ENCODE results near the gene COG4. TPM values are rescaled to one million over a fixed set of nuclear protein-coding genes. Genes with fewer than 3 reads are reported as not detected.
"Not testable (repeated sequence)": the region's sequence is repeated elsewhere in the genome, so short reads cannot be mapped to it uniquely, and the experiment has no call there.

The COG4 gene
- total RNA-seq, 3 donors from 2014 or later = 36.4 to 46.1 (median 41.3) TPM

DNA sequence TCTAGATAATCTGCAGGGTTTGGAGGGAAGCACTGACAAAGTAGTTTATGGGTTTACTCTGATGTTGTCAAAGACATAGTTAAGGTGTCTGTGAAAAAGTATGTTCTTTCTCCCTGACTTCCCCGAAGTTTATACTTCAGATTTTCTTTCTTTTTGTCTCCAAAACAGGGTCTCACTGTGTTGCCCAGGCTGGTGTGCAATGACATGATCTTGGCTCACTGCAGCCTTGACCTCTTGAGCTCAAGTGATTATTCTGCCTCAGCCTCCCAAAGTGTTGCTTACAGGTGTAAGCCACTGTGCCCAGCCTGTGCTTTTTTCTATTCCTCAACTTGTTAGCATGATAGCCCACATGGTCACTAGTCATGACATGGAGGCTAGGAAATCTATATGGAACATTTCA lies 21.2 kb upstream of the COG4 start:
- Histone ChIP-seq H3K27me3 (no peaks in the 10 kb centered on the region), H3K4me3 (no peak overlapping the region), H3K4me1 (no peaks in the 10 kb centered on the region), H3K9me3 (no peaks in the 10 kb centered on the region), H3K36me3 (peaks cover 24% of the 10 kb centered on the region), H3K27ac (no peak overlapping the region)
- TF ChIP-seq POLR2A (IDR thresholded peaks at IDR 0.05) (no peak), POLR2AphosphoS5 (IDR thresholded peaks at IDR 0.05) (no peak)
- TF ChIP-seq, protein P1, sequence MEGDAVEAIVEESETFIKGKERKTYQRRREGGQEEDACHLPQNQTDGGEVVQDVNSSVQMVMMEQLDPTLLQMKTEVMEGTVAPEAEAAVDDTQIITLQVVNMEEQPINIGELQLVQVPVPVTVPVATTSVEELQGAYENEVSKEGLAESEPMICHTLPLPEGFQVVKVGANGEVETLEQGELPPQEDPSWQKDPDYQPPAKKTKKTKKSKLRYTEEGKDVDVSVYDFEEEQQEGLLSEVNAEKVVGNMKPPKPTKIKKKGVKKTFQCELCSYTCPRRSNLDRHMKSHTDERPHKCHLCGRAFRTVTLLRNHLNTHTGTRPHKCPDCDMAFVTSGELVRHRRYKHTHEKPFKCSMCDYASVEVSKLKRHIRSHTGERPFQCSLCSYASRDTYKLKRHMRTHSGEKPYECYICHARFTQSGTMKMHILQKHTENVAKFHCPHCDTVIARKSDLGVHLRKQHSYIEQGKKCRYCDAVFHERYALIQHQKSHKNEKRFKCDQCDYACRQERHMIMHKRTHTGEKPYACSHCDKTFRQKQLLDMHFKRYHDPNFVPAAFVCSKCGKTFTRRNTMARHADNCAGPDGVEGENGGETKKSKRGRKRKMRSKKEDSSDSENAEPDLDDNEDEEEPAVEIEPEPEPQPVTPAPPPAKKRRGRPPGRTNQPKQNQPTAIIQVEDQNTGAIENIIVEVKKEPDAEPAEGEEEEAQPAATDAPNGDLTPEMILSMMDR (IDR thresholded peaks at IDR 0.05) = no peak
- intact Hi-C loops (cut with DNase I; ENCODE audit: low total_unique reads) = no loop called here
- DNase-seq (ENCODE audit: low spot score in 2 of 2) = no peak

DNA sequence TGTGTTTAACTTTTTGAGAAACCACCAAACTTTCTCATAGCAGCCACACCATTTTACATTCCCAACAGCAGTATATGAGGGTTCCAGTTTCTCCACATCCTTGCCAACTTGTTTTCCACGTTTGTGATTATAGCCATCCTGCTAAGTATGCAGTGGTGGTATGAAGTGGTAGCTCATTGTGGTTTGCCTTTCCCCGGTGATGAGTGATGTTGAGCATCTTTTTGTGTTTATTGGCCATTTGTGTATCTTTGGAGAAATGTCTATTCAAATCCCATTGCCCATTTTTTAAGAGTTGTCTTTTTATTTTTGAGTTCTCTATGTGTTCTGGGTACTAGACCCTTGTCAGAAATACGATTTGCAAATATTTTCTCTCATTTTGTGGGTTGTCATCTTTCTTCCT lies 17.6 kb upstream of the COG4 start:
- peaks cover 40% of the 10 kb centered on the region for H3K36me3 ChIP-seq
- no peaks in the 10 kb centered on the region for H3K9me3 ChIP-seq
- no peaks in the 10 kb centered on the region for H3K4me1 ChIP-seq
- intact Hi-C loops (cut with DNase I; ENCODE audit: low total_unique reads) = no loop called here
- TF ChIP-seq POLR2AphosphoS5 (IDR thresholded peaks at IDR 0.05) (no peak), POLR2A (IDR thresholded peaks at IDR 0.05) (no peak)
- TF ChIP-seq, protein P1 (IDR thresholded peaks at IDR 0.05) = no peak
- no peak for DNase-seq (ENCODE audit: low spot score in 2 of 2)
- no peaks in the 10 kb centered on the region for H3K27me3 ChIP-seq
- H3K27ac ChIP-seq = no peak overlapping the region
- H3K4me3 ChIP-seq = no peak overlapping the region

DNA sequence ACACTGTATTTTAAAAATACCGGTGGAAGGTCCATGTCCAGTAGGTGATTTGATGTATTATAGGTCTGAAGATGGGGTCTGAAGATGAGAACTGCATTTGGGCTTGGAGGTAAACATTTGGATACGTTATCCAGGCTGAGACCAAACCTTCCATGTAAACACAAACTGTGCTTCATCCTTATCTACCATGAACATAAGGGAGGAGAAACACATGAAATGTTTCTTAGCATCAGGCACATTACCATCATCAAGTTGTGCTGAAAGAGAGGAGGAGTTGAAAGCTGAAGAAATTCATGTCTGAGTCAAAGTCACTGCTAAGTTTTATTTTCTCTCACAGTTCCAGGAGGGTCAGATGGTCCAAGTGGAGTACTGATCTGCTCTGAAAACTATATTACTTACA lies 11.6 kb upstream of the COG4 start:
- Histone ChIP-seq H3K4me3 (no peak overlapping the region), H3K27ac (no peak overlapping the region), H3K9me3 (no peaks in the 10 kb centered on the region), H3K4me1 (no peaks in the 10 kb centered on the region), H3K36me3 (peaks cover 34% of the 10 kb centered on the region), H3K27me3 (no peaks in the 10 kb centered on the region)
- intact Hi-C loops (cut with DNase I; ENCODE audit: low total_unique reads) = loop anchor here (10.0 kb wide), 1 partner anchor 120 kb away; no protein-coding TSS in a partner anchor
- TF ChIP-seq POLR2AphosphoS5 (IDR thresholded peaks at IDR 0.05) (no peak), POLR2A (IDR thresholded peaks at IDR 0.05) (no peak)
- TF ChIP-seq, protein P1 (IDR thresholded peaks at IDR 0.05) = no peak
- DNase-seq (ENCODE audit: low spot score in 2 of 2) = no peak

DNA sequence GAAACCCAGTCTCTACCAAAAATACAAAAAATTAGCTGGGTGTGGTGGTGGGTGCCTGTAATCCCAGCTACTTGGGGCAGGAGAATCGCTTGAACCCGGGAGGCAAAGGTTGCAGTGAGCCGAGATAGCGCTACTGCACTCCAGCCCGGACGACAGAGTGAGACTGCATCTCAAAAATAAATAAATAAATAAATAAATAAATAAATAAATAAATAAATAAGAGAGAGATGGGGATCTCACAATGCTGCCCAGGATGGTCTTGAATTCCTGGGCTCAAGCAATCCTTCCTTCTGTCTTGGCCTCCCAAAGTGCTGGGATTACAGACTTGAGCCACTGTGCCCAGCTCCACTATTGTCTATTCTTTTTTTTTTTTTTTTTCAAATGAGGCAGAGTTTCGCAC lies 6.6 kb upstream of the COG4 start:
- H3K27me3 ChIP-seq, H3K4me1 ChIP-seq: not testable (repeated sequence)
- intact Hi-C loops (cut with DNase I; ENCODE audit: low total_unique reads) = loop anchor here (10.0 kb wide), 1 partner anchor 125 kb away; no protein-coding TSS in a partner anchor

DNA sequence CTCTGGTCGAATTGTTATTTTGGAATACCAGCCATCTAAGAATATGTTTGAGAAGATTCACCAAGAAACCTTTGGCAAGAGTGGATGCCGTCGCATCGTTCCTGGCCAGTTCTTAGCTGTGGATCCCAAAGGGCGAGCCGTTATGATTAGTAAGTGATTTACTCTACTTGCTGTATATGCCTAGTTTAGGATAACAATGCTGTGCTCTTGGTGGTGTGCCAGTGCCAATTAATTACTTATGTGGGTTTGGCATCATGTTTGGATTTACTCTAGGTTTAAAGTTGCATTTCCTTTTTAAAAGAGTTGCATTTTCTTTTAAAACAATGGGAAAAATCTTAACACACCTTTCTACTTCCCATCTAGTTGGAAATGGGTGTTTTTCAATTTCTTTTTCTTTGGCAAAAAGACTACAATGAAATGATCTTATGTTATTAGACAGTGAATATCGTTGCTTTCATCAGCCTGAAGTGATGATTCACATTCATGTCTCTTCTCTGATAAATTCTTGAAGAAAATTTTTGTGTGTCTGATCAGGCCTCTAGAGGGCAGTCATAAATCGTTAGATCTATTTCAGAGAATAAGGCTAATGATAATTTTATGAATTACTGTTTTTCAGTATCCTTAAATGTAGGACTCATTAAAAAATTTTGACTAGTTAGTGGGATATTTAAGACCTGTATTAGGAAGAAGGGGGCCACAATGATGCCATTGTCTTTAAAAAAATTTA lies 5.9 kb upstream of the COG4 start:
- Histone ChIP-seq H3K36me3 (peaks cover 13% of the 10 kb centered on the region), H3K9me3 (no peaks in the 10 kb centered on the region), H3K27me3 (no peaks in the 10 kb centered on the region), H3K27ac (peak overlapping the region in 1 of 2 donors; percentile 3), H3K4me1 (peaks cover 4 to 9% of the 10 kb centered on the region in 2 donors), H3K4me3 (no peak overlapping the region)
- no peak for DNase-seq (ENCODE audit: low spot score in 2 of 2)
- TF ChIP-seq POLR2A (IDR thresholded peaks at IDR 0.05) (no peak), POLR2AphosphoS5 (IDR thresholded peaks at IDR 0.05) (no peak)
- TF ChIP-seq, protein P1 (IDR thresholded peaks at IDR 0.05) = peak in 2 of 3 donors; percentile 47 to 55
- intact Hi-C loops (cut with DNase I; ENCODE audit: low total_unique reads) = no loop called here

More for the DNA sequence above, 6.6 kb upstream of the COG4 start:
- not testable (repeated sequence) for H3K9me3 ChIP-seq; DNase-seq (ENCODE audit: low spot score in 2 of 2); H3K27ac ChIP-seq; H3K4me3 ChIP-seq
- H3K36me3 ChIP-seq = peaks cover 14% of the 10 kb centered on the region

All from breast epithelium (tissue), 4 donors.